Lung microvascular endothelial cell (primary cell): Measurements from ENCODE around the gene PLSCR3. TPM values are rescaled to one million over a fixed set of nuclear protein-coding genes. Genes with fewer than 3 reads are reported as not detected.

Experiments used
- DNase-seq, 2 donors: peaks; one replicate each; pipeline versions ENCODE4 v3.0.0 to v3.0.0-alpha.2; 2010; ENCODE audit warnings: low read depth in 2 of 2
- total RNA-seq: library from RNA; depleted of rRNA; stranded (reverse); fragments of >200 nt; gene quantifications from 2 replicates; pipeline ENCODE4 v1.2.1, GENCODE V29; 2014

The PLSCR3 gene
- total RNA-seq, 1 donor from 2014 or later: 19.4 TPM

DNA sequence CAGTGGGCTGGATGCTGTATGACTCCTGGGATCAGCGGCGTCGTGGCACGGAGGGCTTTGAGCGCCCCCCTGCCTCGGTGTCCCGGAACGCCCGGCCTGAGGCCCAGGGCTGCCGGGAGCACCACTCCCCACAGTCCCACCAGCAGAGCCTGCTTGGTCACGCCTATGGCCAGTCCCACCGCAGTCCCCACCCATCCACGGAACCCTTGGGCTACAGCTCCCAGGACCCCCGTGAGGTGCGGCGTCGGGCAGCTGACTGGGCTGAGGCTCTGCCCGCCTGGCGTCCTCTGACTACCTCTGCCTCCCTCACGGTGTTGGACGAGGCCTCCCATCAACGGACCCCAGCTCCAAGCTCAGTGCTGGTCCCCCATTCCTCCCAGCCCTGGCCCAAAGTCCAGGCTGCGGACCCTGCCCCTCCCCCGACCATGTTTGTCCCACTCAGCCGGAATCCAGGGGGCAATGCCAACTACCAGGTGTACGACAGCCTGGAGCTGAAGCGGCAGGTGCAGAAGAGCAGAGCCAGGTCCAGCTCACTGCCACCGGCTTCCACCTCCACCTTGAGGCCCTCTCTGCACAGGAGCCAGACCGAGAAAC, 32.7 kb upstream of the PLSCR3 start:
- DNase-seq: no peak

DNA sequence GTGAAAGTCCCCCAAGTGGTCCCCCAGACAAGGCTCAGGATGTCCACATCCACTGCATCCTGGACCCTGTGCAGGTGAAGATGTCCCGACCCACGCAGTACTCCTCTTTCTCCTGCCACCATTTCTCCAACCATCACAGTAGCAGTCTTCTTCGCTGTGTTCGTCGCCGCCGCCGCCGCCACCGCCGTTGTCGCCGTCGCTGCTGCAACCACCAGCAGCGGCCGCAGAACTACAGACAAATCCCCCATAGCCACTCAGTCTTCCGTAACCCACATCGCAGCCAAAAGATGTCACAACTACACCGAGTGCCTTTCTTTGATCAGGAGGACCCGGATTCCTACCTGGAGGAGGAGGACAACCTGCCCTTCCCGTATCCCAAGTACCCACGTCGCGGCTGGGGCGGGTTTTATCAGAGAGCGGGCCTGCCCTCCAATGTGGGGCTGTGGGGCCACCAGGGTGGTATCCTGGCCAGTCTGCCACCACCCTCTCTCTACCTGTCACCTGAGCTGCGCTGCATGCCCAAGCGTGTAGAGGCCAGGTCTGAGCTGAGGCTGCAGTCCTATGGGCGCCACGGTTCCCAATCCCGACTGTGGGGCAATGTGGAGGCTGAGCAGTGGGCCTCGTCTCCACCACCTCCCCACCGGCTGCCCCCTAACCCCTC, 32.0 kb upstream of the PLSCR3 start:
- no peak for DNase-seq

DNA sequence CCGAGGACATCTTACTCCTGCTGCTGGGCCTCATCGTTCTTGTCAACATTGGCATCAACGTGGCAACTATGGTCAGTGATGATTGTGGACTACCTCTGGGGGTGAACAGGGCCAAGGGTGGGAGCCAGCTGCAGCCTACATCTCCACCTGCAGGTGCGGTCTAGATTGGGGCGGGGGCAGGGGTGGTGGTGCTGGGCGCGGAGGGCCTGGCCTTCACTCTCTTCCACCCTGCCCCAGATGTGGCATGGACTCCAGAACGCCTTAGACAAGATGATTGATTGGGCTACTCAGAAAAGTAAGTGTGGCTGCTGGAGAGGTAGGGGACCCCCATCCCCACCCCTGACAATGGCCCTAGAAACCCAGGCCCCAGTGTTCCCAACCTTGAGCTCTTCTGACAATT, 31.4 kb upstream of the PLSCR3 start:
- DNase-seq: no peak

DNA sequence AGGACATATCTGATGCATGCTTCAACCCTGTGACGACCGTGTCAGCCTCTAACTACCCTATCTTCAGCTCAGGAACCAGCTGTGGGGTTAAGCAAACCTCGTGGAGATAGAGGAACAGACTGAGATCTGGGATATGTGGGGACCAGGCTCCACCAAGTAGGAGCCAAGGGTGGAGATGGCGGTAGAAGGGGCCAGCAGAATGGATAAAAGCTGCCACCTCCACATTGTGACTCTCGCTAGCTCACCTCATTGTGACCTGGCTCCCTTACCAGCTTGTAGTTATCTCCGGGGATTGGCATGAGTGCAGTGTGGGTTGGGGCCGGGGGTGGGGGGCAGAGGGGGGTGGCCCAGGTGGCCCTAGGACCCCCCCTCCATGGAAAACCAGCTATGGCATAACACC, 31.0 kb upstream of the PLSCR3 start, which contains the start of gene SPEM2:
Gene SPEM2, plus strand, starts transcription at position 301 of the 400 bp plus-strand sequence. Its CDS starts 73 bp downstream, at position 374.
- DNase-seq: no peak

DNA sequence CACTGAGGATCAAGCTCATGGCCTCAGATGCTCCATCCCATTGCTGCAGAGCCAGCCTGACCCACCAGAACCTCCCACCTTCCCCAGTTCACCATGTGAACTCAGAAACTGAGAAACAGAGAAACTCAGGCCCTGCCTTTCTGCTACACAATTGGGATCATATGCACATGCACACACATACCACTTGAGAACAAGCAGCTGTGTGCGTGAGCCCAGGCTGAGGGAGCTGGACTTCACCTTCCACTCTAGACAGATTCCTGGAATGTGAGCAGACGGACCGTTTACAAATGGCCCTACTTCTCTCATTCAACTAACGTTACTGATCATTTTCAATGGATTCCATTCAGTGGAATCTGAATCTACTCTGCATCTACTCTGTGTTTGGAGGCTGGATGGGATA, 29.4 kb upstream of the PLSCR3 start:
- no peak for DNase-seq

DNA sequence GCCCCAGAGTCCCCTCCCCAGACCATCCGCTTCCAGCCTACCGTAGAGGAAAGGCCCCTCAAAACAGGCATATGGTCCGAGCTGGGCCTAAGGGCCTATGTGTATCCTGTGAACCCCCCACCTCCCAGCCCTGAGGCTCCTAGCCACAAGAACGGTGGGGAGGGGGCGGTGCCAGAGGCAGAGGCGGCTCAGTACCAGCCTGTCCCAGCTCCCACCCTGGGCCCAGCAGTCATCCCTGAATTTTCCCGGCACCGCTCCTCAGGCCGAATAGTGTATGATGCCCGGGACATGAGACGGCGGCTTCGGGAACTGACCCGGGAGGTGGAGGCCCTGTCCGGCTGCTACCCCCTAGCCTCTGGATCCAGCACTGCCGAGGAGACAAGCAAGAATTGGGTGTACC, 26.9 kb upstream of the PLSCR3 start:
- DNase-seq: no peak

DNA sequence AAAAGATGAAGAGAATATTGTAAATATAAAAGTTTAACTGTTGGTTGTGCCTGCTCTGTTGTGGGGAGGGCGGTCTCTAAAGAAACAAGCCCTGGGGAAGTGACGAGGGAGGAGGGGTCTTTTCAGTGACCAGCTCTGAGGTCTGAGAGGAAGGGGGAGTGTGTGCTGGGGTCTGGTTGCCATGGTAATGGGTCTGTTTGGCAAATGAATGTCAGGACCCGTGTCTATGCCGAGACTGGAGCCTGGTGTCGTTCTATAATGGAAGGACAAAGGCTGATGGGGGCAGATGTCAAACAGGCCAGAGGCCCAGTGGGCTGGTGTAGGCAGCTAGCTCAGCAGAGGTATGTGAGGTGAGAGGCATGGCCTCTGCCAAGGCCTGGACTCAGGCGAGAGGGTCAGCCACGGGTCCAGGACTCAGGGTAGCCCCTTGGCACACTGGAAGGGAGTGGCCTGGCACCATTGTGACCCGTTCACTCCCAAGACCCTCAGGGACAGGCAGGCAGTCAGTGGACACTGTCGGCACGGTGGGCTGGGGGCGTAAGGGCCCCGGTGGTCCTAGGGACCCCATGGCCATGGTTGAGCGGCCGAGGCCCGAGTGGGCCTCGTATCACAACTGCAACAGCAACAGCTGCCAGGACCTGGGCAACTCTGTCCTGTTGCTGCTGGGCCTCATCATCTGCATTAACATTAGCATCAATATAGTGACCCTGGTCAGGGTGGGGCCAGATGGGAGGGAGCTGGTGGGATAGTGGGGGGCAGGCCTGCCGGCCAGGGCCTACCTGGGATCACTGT, 25.7 kb upstream of the PLSCR3 start, which contains the start of gene SPEM1:
Gene SPEM1, plus strand, starts transcription at position 506 of the 792 bp plus-strand sequence. Its CDS starts 61 bp downstream, at position 567.
- no peak for DNase-seq

DNA sequence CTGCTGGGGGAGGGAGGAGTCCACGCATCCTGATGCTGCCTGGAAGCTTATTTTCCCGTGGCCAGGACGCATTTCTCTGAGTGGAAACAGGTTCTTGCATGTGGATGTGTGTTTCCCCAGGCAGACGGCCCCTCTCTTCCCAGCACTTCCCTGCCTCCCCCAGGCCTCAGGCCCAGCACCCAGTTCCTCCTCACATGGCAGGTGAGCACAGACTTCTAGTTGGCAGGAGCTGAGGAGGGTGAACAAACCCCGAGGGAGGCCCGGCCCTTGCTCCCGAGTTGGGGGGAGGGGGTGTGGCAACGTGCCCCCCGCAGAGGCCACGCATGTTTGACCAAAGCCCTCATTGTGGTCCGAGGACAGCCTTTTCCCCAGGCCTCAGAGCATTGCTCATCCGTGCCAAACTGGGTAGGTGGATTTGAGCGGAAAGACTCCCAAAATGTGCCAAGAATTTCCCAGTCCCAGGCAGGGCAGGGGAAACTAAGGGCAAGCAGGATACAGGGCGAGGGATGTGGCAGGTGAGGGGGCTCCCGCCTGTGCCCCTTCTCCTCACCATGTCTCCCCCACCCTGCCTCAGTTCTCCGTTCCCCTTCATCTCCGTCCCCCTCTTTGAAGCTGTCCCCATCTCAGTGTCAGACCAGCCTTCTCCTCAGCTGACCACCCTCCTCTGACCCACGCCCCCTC, 24.3 kb upstream of the PLSCR3 start:
- DNase-seq: no peak

DNA sequence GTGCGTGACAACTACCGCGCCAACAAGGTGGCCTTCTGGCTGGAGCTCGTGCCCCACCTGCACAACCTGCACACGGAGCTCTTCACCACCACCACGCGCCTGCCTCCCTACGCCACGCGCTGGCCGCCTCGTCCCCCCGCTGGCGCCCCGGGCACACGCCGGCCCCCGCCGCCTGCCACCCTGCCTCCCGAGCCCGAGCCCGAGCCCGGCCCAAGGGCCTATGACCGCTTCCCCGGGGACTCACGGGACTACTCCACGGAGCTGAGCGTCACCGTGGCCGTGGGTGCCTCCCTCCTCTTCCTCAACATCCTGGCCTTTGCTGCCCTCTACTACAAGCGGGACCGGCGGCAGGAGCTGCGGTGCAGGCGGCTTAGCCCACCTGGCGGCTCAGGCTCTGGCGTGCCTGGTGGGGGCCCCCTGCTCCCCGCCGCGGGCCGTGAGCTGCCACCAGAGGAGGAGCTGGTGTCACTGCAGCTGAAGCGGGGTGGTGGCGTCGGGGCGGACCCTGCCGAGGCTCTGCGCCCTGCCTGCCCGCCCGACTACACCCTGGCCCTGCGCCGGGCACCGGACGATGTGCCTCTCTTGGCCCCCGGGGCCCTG, 22.8 kb upstream of the PLSCR3 start:
- DNase-seq: no peak

DNA sequence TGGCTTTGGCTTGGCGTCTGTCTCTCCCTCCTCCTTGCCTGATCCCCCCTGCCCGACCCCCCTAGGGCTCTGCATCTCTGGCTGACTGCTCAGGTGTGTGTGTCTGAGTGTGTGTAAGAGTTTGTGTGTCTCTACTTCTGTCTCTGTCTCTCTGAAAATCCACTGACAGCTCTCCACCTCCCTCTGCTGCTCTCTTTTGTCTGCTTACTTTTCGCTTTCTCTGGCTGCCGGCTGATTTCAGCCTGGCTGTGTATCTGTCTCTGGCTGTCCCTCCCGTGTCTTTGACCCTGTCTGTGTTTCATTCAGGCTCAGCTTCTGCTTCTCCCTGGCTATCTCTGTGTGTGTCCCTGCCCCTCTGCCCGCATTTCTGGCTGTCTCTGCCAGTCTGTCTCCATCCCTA, 22.0 kb upstream of the PLSCR3 start:
- no peak for DNase-seq

DNA sequence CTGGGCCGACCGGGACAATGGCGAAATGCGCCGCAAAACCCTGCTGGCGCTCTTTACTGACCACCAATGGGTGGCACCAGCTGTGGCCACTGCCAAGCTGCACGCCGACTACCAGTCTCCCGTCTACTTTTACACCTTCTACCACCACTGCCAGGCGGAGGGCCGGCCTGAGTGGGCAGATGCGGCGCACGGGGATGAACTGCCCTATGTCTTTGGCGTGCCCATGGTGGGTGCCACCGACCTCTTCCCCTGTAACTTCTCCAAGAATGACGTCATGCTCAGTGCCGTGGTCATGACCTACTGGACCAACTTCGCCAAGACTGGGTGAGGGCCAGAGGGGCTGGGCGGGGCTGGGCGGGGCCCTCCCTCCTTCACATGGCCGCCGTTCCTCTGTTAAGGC, 21.5 kb upstream of the PLSCR3 start:
- no peak for DNase-seq

DNA sequence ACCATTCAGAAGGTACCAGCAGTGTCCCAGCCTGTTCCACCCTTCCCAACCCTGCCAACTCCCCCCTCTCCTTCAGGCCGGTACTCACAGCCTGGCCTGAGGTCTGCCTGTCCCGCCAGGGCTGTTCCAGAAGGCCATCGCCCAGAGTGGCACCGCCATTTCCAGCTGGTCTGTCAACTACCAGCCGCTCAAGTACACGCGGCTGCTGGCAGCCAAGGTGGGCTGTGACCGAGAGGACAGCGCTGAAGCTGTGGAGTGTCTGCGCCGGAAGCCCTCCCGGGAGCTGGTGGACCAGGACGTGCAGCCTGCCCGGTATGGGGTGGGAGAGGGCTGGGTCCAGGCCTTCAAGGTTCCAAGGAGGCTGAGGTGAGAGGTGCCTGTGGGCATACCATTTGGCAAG, 20.5 kb upstream of the PLSCR3 start:
- no peak for DNase-seq

DNA sequence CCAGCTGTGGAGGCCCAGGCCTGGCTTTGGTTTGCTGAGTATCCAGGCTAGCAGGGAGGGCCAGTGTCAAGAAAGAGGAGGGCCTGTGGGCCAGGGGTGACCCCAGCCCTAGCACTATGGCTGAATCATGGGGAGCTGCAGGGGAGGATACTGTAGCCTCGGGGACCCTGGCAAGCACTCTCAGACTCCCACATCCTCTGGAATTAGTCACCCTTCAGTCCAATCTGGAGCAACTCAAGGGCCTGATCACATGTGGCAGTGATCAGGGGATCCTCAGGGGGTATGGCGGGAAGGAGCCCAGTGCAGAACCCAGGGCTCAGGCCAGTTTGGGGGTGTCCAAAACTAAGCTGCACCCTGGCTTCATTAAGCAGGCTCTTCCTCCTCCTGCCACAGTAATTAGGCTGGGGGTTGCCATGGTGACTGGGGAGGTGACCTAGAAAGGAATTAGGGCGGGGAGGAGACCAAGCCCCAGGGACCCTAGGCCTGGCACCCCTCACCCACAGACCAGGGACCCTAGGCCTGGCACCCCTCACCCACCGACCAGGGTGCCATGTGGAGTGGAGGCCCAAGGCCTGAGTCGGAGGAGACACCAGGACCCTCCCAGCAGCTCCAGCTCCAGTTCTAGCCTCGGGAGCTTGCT, 19.1 kb upstream of the PLSCR3 start:
- DNase-seq: no peak

DNA sequence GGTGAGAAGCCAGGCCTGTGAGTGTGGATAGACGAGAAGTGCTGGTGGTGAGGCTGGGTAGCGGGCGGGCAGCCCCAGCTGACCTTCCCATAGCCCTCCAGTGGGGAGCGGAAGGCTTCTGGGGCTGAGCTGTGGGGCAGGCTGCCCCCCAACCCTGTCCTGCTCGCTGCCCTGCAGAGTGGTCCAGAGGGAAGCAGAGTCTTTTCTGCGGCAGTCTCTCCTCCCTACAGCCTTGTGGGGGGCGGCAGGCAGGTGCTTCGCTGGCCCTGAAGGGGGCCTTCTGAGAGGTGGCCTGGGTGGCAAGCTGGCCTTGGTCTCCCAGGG, 17.1 kb upstream of the PLSCR3 start:
- DNase-seq: no peak

DNA sequence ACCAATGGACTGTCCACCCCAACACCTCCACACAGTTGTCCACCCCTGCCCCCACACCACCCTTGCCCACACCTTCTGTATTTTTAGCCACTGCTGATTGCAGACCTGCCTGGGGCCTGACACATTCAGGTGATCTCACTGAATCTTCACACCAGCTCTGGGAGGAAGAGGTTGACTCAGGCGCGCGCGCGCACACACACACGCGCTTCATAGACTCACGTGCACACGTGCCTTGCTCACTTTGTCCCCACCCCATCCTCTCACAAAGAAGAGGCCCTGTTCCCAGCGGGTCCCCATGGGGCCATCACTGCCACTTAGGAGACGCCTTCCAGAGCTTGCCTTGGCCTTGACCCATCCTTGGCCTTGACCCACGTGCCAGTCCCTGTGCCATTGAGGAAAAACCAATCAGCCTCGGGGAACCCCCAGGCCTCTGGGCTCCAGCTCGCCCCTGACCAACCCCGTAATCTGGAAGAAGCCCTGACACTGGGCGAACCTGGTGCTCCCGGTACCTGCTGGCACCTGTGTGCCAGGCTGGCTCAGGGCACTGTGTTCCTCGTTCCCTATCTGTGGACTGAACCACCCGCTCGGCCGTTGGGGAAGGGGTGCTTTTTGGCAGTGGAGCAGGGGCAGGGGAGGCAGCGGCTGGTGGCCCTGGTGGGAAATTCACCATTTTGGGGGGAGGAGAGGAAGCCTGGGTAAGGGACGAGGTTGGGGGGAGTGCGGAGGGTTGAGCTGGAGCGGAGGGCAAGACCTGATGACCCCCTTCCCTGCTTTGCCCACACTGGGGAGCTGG, 16.5 kb upstream of the PLSCR3 start:
- DNase-seq: no peak

DNA sequence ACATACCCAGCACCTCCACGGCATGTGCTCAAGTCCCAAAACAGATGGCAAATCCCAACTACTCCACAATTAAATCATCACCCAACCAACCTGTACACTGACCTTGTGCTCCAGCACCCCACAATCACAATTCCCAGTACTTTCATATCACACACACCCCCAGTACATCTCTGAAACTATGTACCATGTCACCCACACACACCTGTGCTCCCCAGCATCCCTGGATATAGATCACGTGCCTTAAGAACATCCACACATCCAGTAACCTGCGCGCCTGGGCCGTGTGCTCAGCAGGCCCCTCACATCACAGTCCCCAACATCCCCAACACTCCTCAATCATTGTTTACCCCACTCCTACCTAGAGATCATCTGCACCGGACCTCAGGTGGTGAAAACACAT, 15.4 kb upstream of the PLSCR3 start:
- DNase-seq: no peak

DNA sequence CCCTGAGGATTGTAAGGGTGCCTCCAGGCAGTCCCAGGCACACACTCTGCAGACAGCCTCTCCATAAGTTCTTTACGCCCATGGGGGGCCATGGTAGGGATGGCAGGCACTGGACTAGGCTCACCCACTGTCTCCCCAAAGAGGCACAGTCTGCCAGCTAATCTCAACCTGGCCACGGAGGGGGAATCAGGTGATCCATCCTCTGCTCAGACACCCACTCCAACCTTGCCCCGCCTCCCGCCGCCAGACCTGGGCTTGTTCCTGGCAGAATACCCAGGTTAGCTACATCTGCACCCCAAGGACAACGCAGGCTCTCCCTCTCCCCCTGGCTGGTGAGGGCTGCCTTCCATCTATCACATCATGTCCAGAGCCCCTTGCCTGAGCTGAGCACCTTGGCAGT, 14.5 kb upstream of the PLSCR3 start:
- DNase-seq: no peak

DNA sequence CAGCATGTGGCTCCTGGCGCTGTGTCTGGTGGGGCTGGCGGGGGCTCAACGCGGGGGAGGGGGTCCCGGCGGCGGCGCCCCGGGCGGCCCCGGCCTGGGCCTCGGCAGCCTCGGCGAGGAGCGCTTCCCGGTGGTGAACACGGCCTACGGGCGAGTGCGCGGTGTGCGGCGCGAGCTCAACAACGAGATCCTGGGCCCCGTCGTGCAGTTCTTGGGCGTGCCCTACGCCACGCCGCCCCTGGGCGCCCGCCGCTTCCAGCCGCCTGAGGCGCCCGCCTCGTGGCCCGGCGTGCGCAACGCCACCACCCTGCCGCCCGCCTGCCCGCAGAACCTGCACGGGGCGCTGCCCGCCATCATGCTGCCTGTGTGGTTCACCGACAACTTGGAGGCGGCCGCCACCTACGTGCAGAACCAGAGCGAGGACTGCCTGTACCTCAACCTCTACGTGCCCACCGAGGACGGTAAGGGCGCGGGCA, 14.0 kb upstream of the PLSCR3 start:
- no peak for DNase-seq

DNA sequence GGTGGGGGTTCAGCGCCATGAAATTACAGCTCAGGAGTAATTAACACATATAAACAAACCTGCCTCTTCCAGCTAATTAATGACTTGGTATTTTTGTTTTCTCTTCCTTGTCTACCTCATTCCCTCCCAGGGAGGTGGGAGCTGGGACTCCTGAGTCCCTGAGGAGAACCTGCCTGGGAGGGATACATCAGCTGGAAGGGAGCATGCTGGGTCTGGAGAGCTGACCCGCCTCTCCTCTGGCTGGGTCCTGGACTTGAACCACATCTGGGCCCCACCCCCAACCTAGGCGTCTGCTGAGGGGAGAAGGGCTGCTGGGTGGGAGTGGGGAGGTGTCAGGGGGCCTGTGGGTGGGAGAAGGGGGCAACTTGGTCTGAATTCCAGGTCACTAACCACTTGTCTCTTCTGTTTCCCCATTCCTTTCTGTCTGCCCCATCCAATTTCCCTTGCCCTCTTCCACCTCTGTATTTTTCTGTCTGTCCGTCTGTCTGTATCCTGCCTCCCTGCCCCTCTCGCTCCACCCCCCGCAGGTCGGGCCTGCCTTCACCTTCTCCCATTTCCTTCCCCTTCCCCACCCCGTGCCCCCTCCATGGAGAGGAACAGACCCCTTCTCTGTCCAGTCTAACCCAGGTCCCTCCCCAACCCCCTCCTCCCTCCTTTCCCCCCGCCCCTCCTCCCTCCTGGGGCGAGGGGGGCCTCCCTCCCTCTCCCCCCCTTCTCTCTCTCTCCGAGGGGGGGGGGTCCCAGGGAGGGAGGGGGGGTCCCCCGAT, 13.3 kb upstream of the PLSCR3 start, which contains the start of gene NLGN2:
Gene NLGN2, plus strand, starts transcription at position 361 of the 767 bp plus-strand sequence. CDS start 411 bp downstream, outside the sequence.
- DNase-seq: no peak
